PC-9 (cell line): ENCODE measurements around the gene MAST1.

Source experiments
- EZH2 ChIP-seq: fragments of 200-600 bp; sonication (generic); IDR thresholded peaks from 2 replicates; pipeline ENCODE4 v1.8.0; 2017; ENCODE audit warnings: antibody characterized with exemption, low read depth
- TF ChIP-seq, protein P1 (sequence below): fragments of 200-600 bp; sonication (generic); conservative IDR thresholded peaks from 2 replicates; pipeline ENCODE4 v1.6.1; 2017; ENCODE audit warnings: mixed run types, antibody characterized with exemption, mild to moderate bottlenecking, moderate library complexity

DNA sequence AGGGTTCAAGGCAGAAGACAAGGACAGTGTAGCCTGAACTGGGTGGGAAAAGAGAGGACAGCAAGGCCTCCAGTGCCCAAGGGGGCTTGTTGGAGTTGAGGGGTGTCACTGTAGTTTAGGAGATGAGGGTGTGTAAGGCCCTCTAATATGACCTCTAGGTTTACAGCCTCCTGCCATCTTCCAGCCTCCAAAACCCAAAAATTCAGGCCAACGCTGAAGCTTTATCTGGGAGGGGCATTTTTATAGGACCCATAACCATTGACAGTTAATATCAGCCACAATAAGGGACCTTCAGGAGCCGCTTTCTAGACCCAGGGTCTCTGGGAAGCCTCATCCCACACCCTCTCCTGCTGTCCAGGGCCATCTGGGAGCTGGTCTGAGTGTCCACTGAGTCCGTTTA, 45.9 kb downstream of the MAST1 start:
- TF ChIP-seq, protein P1, sequence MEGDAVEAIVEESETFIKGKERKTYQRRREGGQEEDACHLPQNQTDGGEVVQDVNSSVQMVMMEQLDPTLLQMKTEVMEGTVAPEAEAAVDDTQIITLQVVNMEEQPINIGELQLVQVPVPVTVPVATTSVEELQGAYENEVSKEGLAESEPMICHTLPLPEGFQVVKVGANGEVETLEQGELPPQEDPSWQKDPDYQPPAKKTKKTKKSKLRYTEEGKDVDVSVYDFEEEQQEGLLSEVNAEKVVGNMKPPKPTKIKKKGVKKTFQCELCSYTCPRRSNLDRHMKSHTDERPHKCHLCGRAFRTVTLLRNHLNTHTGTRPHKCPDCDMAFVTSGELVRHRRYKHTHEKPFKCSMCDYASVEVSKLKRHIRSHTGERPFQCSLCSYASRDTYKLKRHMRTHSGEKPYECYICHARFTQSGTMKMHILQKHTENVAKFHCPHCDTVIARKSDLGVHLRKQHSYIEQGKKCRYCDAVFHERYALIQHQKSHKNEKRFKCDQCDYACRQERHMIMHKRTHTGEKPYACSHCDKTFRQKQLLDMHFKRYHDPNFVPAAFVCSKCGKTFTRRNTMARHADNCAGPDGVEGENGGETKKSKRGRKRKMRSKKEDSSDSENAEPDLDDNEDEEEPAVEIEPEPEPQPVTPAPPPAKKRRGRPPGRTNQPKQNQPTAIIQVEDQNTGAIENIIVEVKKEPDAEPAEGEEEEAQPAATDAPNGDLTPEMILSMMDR, result no peak
- TF ChIP-seq EZH2, result no peak
